D721Med (cell line): ENCODE data around the gene PLCZ1.

Experiments
- DNase-seq: peaks from one replicate; pipeline ENCODE4 v3.0.0; 2011; ENCODE audit warnings: low spot score; ENCODE audit not compliant: insufficient read length
- FAIRE-seq: peaks from 2 replicates; lab custom pipeline; 2011; peaks lifted over from hg19 to GRCh38; lab: Jason Lieb, UNC
- CTCF ChIP-seq: IDR thresholded peaks from 2 replicates; pipeline ENCODE4 v1.5.1; 2012; ENCODE audit warnings: mild to moderate bottlenecking, control low read depth; ENCODE audit not compliant: insufficient read depth; ENCODE audit errors: missing control alignments

PLCZ1 gene

GRCh38 chr12:18723752-18724151 is 14.1 kb downstream of the PLCZ1 start:
- no peak for FAIRE-seq
- DNase-seq = no peak
- TF ChIP-seq CTCF = no peak

- FAIRE-seq (no peak), DNase-seq (no peak)
- no peak for TF ChIP-seq CTCF
Measured at GRCh38 chr12:18721452-18721851, 16.4 kb downstream of the PLCZ1 start.

- no peak for DNase-seq
- no peak for FAIRE-seq
- no peak for TF ChIP-seq CTCF
Measured at GRCh38 chr12:18720690-18721089, 17.1 kb downstream of the PLCZ1 start.

GRCh38 chr12:18719922-18720510 is 17.8 kb downstream of the PLCZ1 start:
- FAIRE-seq = no peak
- no peak for DNase-seq
- no peak for TF ChIP-seq CTCF

- FAIRE-seq (no peak), DNase-seq (no peak)
- no peak for TF ChIP-seq CTCF
Measured at GRCh38 chr12:18718462-18718861, 19.4 kb downstream of the PLCZ1 start.

GRCh38 chr12:18716236-18716635 is 21.6 kb downstream of the PLCZ1 start:
- no peak for FAIRE-seq

More at GRCh38 chr12:18716236-18716635, 21.6 kb downstream of the PLCZ1 start:
- no peak for TF ChIP-seq CTCF
- DNase-seq = no peak
